PC-9 (cell line): ENCODE data around the gene MYO1C. TPM values are rescaled to one million over a fixed set of nuclear protein-coding genes. Genes with fewer than 3 reads are reported as not detected.
"Not testable (repeated sequence)": the region's sequence is repeated elsewhere in the genome, so short reads cannot be mapped to it uniquely, and the experiment has no call there.

Source experiments
- BruUV-seq: library from RNA; stranded (reverse); fragments of 400-500 nt; replicated peaks from 2 replicates; lab custom pipeline; 2021; lab: Mats Ljungman, UMichigan
- CTCF ChIA-PET: fragments of 300-600 bp; sonication (Branson Sonifier 250); formaldehyde crosslinking; loops from one replicate; lab custom pipeline; 2022; ENCODE audit warnings: antibody characterized with exemption; lab: Charles Lee
- POLR2A ChIA-PET: fragments of 300-600 bp; sonication (Branson Sonifier 250); formaldehyde crosslinking; loops from one replicate; lab custom pipeline; 2022; ENCODE audit warnings: antibody characterized with exemption; ENCODE audit not compliant: unreplicated experiment; lab: Charles Lee
- DNase-seq, 2 experiments: peaks; one replicate each; pipeline versions ENCODE4 v3.0.0 to v3.0.0-alpha.2; 2015 to 2022; ENCODE audit warnings: mixed read lengths in 1 of 2
- H2AFZ ChIP-seq: fragments of 200-600 bp; sonication (generic); 2 replicates; pipeline ENCODE4 v1.8.1; 2017; ENCODE audit warnings: antibody characterized with exemption
- H3F3A ChIP-seq: fragments of 200-600 bp; sonication (generic); 2 replicates; pipeline ENCODE4 v1.8.1; 2017; ENCODE audit warnings: antibody characterized with exemption, mild to moderate bottlenecking, low read depth; ENCODE audit not compliant: insufficient read depth
- H3K27ac ChIP-seq: fragments of 200-600 bp; sonication (generic); 2 replicates; pipeline ENCODE4 v1.6.1; 2016; ENCODE audit warnings: mixed run types
- H3K27me3 ChIP-seq: fragments of 200-600 bp; sonication (generic); 2 replicates; pipeline ENCODE4 v1.6.1; 2016; ENCODE audit warnings: low read depth, mixed run types; ENCODE audit not compliant: insufficient read depth
- H3K36me3 ChIP-seq: fragments of 200-600 bp; sonication (generic); 2 replicates; pipeline ENCODE4 v1.6.1; 2016; ENCODE audit warnings: low read depth, mixed run types
- H3K4me1 ChIP-seq: fragments of 200-600 bp; sonication (generic); replicated peaks from 2 replicates; pipeline ENCODE4 v1.6.1; 2016; ENCODE audit warnings: mixed run types; ENCODE audit not compliant: insufficient read depth
- H3K4me2 ChIP-seq: fragments of 200-600 bp; sonication (generic); 2 replicates; pipeline ENCODE4 v1.6.1; 2017; ENCODE audit warnings: mixed run types
- H3K4me3 ChIP-seq: fragments of 200-600 bp; sonication (generic); 2 replicates; pipeline ENCODE4 v1.6.1; 2016; ENCODE audit warnings: mixed run types
- H3K79me2 ChIP-seq: fragments of 200-600 bp; sonication (generic); 2 replicates; pipeline ENCODE4 v1.6.1; 2017; ENCODE audit warnings: low read depth, mixed run types
- H3K9me2 ChIP-seq: fragments of 200-600 bp; sonication (generic); 2 replicates; pipeline ENCODE4 v1.8.1; 2017; ENCODE audit warnings: mild to moderate bottlenecking; ENCODE audit not compliant: insufficient read depth
- H3K9me3 ChIP-seq: fragments of 200-600 bp; sonication (generic); 2 replicates; pipeline ENCODE4 v1.8.1; 2016; ENCODE audit warnings: low read depth; ENCODE audit not compliant: insufficient read depth
- H4K20me1 ChIP-seq: fragments of 200-600 bp; sonication (generic); 2 replicates; pipeline ENCODE4 v1.8.1; 2017; ENCODE audit not compliant: insufficient read depth
- CTCF ChIP-seq: fragments of 200-600 bp; sonication (generic); conservative IDR thresholded peaks from 2 replicates; pipeline ENCODE4 v1.6.1; 2017; ENCODE audit warnings: mixed run types, antibody characterized with exemption, mild to moderate bottlenecking, moderate library complexity
- EZH2 ChIP-seq: fragments of 200-600 bp; sonication (generic); IDR thresholded peaks from 2 replicates; pipeline ENCODE4 v1.8.0; 2017; ENCODE audit warnings: antibody characterized with exemption, low read depth
- intact Hi-C: fragments of 100-400 bp; cut with micrococcal nuclease; formaldehyde crosslinking; loops from one replicate; pipeline ENCODE4 v1.10.0; 2022; ENCODE audit not compliant: unreplicated experiment
- total RNA-seq: library from RNA; stranded (reverse); gene quantifications from 2 replicates; pipeline ENCODE4 v1.2.3, GENCODE V29; 2021

MYO1C gene
- total RNA-seq, 1 experiment from 2014 or later: 237 TPM

GRCh38 chr17:1511756-1512321 is 19.4 kb upstream of the MYO1C start:
- intact Hi-C loops: no loop called here
- H3K36me3 ChIP-seq: no peaks in the 10 kb centered on the region
- no peak for DNase-seq
- H2AFZ ChIP-seq: no peak overlapping the region
- BruUV-seq: no TSS peak
- H3K79me2 ChIP-seq: peaks cover 21% of the 10 kb centered on the region
- H3K4me2 ChIP-seq: no peak overlapping the region
- H3K4me3 ChIP-seq: no peak overlapping the region
- H3K9me3 ChIP-seq: no peaks in the 10 kb centered on the region
- H4K20me1 ChIP-seq: peaks cover 3% of the 10 kb centered on the region; the same call in 1 of the 2 replicates
- ChIA-PET CTCF (interaction anchor here (1.2 kb wide), 1 partner anchor 146 kb away, joined by 4 read pairs; no protein-coding TSS in a partner anchor), POLR2A (interaction anchor here (0.7 kb wide), 1 partner anchor 37 kb away, joined by 6 read pairs; no protein-coding TSS in a partner anchor)
- peaks cover 15% of the 10 kb centered on the region for H3F3A ChIP-seq
- H3K27ac ChIP-seq: no peak overlapping the region
- H3K27me3 ChIP-seq: no peaks in the 10 kb centered on the region
- H3K9me2 ChIP-seq: no peaks in the 10 kb centered on the region
- peaks cover 7% of the 10 kb centered on the region for H3K4me1 ChIP-seq
- TF ChIP-seq EZH2 (no peak), CTCF (no peak)

- no peaks in the 10 kb centered on the region for H3K9me3 ChIP-seq
- H3K4me1 ChIP-seq: peaks cover 7% of the 10 kb centered on the region
- no TSS peak for BruUV-seq
- no peaks in the 10 kb centered on the region for H3K27me3 ChIP-seq
- POLR2A ChIA-PET: no interaction called here
- peaks cover 14% of the 10 kb centered on the region; the same call in 1 of the 2 replicates for H3F3A ChIP-seq
- no peak overlapping the region for H3K27ac ChIP-seq
- no peak for TF ChIP-seq CTCF
- no peak for TF ChIP-seq EZH2
- H2AFZ ChIP-seq: no peak overlapping the region
- peaks cover 3% of the 10 kb centered on the region; the same call in 1 of the 2 replicates for H4K20me1 ChIP-seq
- H3K36me3 ChIP-seq: no peaks in the 10 kb centered on the region
- DNase-seq: no peak
- no peaks in the 10 kb centered on the region for H3K9me2 ChIP-seq
- intact Hi-C loops: no loop called here
- no peak overlapping the region for H3K4me3 ChIP-seq
- no peak overlapping the region for H3K4me2 ChIP-seq
- peaks cover 21% of the 10 kb centered on the region for H3K79me2 ChIP-seq
- CTCF ChIA-PET: interaction anchor here (1.2 kb wide), 1 partner anchor 146 kb away, joined by 4 read pairs; no protein-coding TSS in a partner anchor
These were observed 18.8 kb upstream of the MYO1C start for GRCh38 chr17:1511290-1511689.

- BruUV-seq: no TSS peak
- Histone ChIP-seq H2AFZ (no peak overlapping the region), H3K9me2 (no peaks in the 10 kb centered on the region), H3K79me2 (peaks cover 4% of the 10 kb centered on the region; the same call in 1 of the 2 replicates), H3K4me1 (no peaks in the 10 kb centered on the region), H3F3A (peaks cover 9% of the 10 kb centered on the region; the same call in 1 of the 2 replicates), H3K9me3 (no peaks in the 10 kb centered on the region), H4K20me1 (no peaks in the 10 kb centered on the region; the same call in 1 of the 2 replicates), H3K4me3 (no peak overlapping the region), H3K27ac (no peak overlapping the region), H3K27me3 (no peaks in the 10 kb centered on the region), H3K36me3 (no peaks in the 10 kb centered on the region), H3K4me2 (no peak overlapping the region)
- TF ChIP-seq CTCF (no peak), EZH2 (no peak)
- intact Hi-C loops: no loop called here
- DNase-seq: no peak
- ChIA-PET CTCF (interaction anchor here (1.3 kb wide), 1 partner anchor 144 kb away, joined by 3 read pairs; no protein-coding TSS in a partner anchor), POLR2A (interaction anchor here (0.7 kb wide), 1 partner anchor 215 kb away, joined by 4 read pairs; no protein-coding TSS in a partner anchor)
These were observed 16.9 kb upstream of the MYO1C start for GRCh38 chr17:1509290-1509881.

DNA sequence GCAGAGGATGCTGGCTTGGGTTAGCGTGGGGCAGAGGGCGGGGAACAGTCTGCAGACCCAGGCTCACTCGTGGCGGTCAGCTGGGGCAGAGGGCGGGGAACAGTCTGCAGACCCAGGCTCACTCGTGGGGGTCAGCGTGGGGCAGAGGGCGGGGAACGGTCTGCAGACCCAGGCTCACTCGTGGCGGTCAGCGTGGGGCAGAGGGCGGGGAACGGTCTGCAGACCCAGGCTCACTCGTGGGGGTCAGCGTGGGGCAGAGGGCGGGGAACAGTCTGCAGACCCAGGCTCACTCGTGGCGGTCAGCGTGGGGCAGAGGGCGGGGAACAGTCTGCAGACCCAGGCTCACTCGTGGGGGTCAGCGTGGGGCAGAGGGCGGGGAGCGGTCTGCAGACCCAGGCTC is 16.2 kb upstream of the MYO1C start:
- CTCF ChIA-PET: interaction anchor here (1.3 kb wide), 1 partner anchor 143 kb away, joined by 3 read pairs; no protein-coding TSS in a partner anchor
- H3F3A ChIP-seq, H3K36me3 ChIP-seq, H3K27me3 ChIP-seq, H3K4me2 ChIP-seq, BruUV-seq, H3K9me3 ChIP-seq, H4K20me1 ChIP-seq, H3K27ac ChIP-seq, DNase-seq, H3K4me3 ChIP-seq, POLR2A ChIA-PET, H3K79me2 ChIP-seq, H3K4me1 ChIP-seq, H2AFZ ChIP-seq, H3K9me2 ChIP-seq, intact Hi-C loops: not testable (repeated sequence)
